Activated B cell treated with CpG ODN at 0.5 μM for 24 hours (primary cell): ENCODE results near the gene SPAG9. TPM values are rescaled to one million over a fixed set of nuclear protein-coding genes. Genes with fewer than 3 reads are reported as not detected.

Source experiments
- ATAC-seq: fragments of 200-7000 bp; cut with Tn5 transposase; one replicate; pipeline ENCODE4 v1.10.0; 2021; ENCODE audit warnings: low read depth, mild to moderate bottlenecking, moderate library complexity
- CTCF ChIA-PET: fragments of 350-600 bp; sonication (Branson Sonifier 250); formaldehyde crosslinking; loops from one replicate; lab custom pipeline; 2021; ENCODE audit warnings: antibody characterized with exemption; lab: Charles Lee
- POLR2A ChIA-PET: fragments of 350-600 bp; sonication (Branson Sonifier 250); formaldehyde crosslinking; loops from one replicate; lab custom pipeline; 2021; ENCODE audit warnings: antibody characterized with exemption; lab: Charles Lee
- DNase-seq: peaks from one replicate; pipeline ENCODE4 v3.0.0; 2022
- H3K27ac Mint-ChIP-seq: one replicate; pipeline ENCODE4 v1.8.0; 2020; ENCODE audit warnings: mixed read lengths
- H3K27me3 Mint-ChIP-seq: one replicate; pipeline ENCODE4 v1.8.0; 2021; ENCODE audit warnings: mixed read lengths
- H3K36me3 Mint-ChIP-seq: one replicate; pipeline ENCODE4 v1.8.0; 2021; ENCODE audit warnings: low read depth, mixed read lengths
- H3K4me1 Mint-ChIP-seq: one replicate; pipeline ENCODE4 v1.8.0; 2021; ENCODE audit warnings: mixed read lengths
- H3K4me3 Mint-ChIP-seq: one replicate; pipeline ENCODE4 v1.8.0; 2020; ENCODE audit warnings: mild to moderate bottlenecking, mixed read lengths
- H3K9me3 Mint-ChIP-seq: one replicate; pipeline ENCODE4 v1.8.0; 2020; ENCODE audit warnings: mixed read lengths
- CTCF ChIP-seq: fragments of 200-600 bp; IDR thresholded peaks from one replicate; pipeline ENCODE4 v1.8.0; 2022; ENCODE audit warnings: antibody characterized with exemption, mild to moderate bottlenecking
- intact Hi-C: fragments of 100-400 bp; cut with micrococcal nuclease; formaldehyde crosslinking; loops from one replicate; pipeline ENCODE4 v1.15.1; 2024
- total RNA-seq: library from RNA; stranded (reverse); gene quantifications from 2 replicates; pipeline ENCODE4 v1.2.3, GENCODE V29; 2022

The SPAG9 gene
- total RNA-seq, 1 donor from 2014 or later = 49.3 TPM

- intact Hi-C loops = no loop called here
- CTCF ChIA-PET = interaction anchor here (0.7 to 2.3 kb wide), 3 partner anchors 10 to 94 kb away, joined by 3 to 17 read pairs (median 6); no protein-coding TSS in a partner anchor
- Mint-ChIP-seq H3K9me3 (no peaks in the 10 kb centered on the region), H3K27me3 (peaks cover 6% of the 10 kb centered on the region), H3K36me3 (no peaks in the 10 kb centered on the region), H3K4me1 (peaks cover 24% of the 10 kb centered on the region), H3K27ac (no peak overlapping the region), H3K4me3 (no peak overlapping the region)
- DNase-seq (peak; percentile 9), ATAC-seq (no peak)
- POLR2A ChIA-PET = interaction anchor here (8.1 kb wide), 1 partner anchor 81 kb away, joined by 53 read pairs; the partner anchor contains the start of gene TOB1
- no peak for TF ChIP-seq CTCF
Observed at GRCh38 chr17:50946891-50947781, 173.5 kb downstream of the SPAG9 start.

GRCh38 chr17:50946223-50946890 is 174.3 kb downstream of the SPAG9 start:
- no peak for ATAC-seq
- DNase-seq = peak; percentile 7
- H3K36me3 Mint-ChIP-seq = no peaks in the 10 kb centered on the region
- intact Hi-C loops = no loop called here
- no peak overlapping the region for H3K27ac Mint-ChIP-seq
- no peak overlapping the region for H3K4me3 Mint-ChIP-seq
- ChIA-PET POLR2A (interaction anchor here (8.1 kb wide), 1 partner anchor 80 kb away, joined by 53 read pairs; the partner anchor contains the start of gene TOB1), CTCF (no interaction called here)
- peaks cover 24% of the 10 kb centered on the region for H3K4me1 Mint-ChIP-seq
- H3K27me3 Mint-ChIP-seq = peaks cover 5% of the 10 kb centered on the region
- H3K9me3 Mint-ChIP-seq = no peaks in the 10 kb centered on the region
- no peak for TF ChIP-seq CTCF

- TF ChIP-seq CTCF = no peak
- no peaks in the 10 kb centered on the region for H3K36me3 Mint-ChIP-seq
- DNase-seq (peak; percentile 7), ATAC-seq (no peak)
- H3K9me3 Mint-ChIP-seq = no peaks in the 10 kb centered on the region
- H3K4me3 Mint-ChIP-seq = no peak overlapping the region
- ChIA-PET POLR2A (interaction anchor here (0.9 to 8.1 kb wide), 2 partner anchors 80 to 93 kb away, joined by 3 to 53 read pairs; partner anchors contain the start of gene TOB1), CTCF (interaction anchor here (1.1 kb wide), 1 partner anchor 94 kb away, joined by 3 read pairs; no protein-coding TSS in a partner anchor)
- H3K27ac Mint-ChIP-seq = no peak overlapping the region
- peaks cover 5% of the 10 kb centered on the region for H3K27me3 Mint-ChIP-seq
- H3K4me1 Mint-ChIP-seq = peaks cover 20% of the 10 kb centered on the region
- intact Hi-C loops = no loop called here
Observed at GRCh38 chr17:50945779-50946222, 174.9 kb downstream of the SPAG9 start.

GRCh38 chr17:50944902-50945720 is 175.6 kb downstream of the SPAG9 start:
- DNase-seq (peak; percentile 1), ATAC-seq (no peak)
- CTCF ChIA-PET = interaction anchor here (1.1 kb wide), 1 partner anchor 93 kb away, joined by 3 read pairs; no protein-coding TSS in a partner anchor
- intact Hi-C loops = no loop called here
- POLR2A ChIA-PET = interaction anchor here (0.9 to 8.1 kb wide), 4 partner anchors 26 to 92 kb away, joined by 3 to 53 read pairs (median 7); partner anchors contain the start of gene TOB1
- Mint-ChIP-seq H3K4me3 (peak overlapping the region; percentile 24), H3K27ac (no peak overlapping the region), H3K36me3 (no peaks in the 10 kb centered on the region), H3K27me3 (peaks cover 5% of the 10 kb centered on the region), H3K4me1 (peaks cover 13% of the 10 kb centered on the region), H3K9me3 (no peaks in the 10 kb centered on the region)
- no peak for TF ChIP-seq CTCF
